HG03135 (cell line): Measurements from ENCODE around the gene TRAF7.
"Not testable (repeated sequence)": the region's sequence is repeated elsewhere in the genome, so short reads cannot be mapped to it uniquely, and the experiment has no call there.

ENCODE experiments used
- ATAC-seq: cut with Tn5 transposase; IDR thresholded peaks from one replicate; pipeline ENCODE4 v1.9.1; 2021; ENCODE audit warnings: mild to moderate bottlenecking, moderate library complexity; ENCODE audit not compliant: unreplicated experiment

The TRAF7 gene

DNA sequence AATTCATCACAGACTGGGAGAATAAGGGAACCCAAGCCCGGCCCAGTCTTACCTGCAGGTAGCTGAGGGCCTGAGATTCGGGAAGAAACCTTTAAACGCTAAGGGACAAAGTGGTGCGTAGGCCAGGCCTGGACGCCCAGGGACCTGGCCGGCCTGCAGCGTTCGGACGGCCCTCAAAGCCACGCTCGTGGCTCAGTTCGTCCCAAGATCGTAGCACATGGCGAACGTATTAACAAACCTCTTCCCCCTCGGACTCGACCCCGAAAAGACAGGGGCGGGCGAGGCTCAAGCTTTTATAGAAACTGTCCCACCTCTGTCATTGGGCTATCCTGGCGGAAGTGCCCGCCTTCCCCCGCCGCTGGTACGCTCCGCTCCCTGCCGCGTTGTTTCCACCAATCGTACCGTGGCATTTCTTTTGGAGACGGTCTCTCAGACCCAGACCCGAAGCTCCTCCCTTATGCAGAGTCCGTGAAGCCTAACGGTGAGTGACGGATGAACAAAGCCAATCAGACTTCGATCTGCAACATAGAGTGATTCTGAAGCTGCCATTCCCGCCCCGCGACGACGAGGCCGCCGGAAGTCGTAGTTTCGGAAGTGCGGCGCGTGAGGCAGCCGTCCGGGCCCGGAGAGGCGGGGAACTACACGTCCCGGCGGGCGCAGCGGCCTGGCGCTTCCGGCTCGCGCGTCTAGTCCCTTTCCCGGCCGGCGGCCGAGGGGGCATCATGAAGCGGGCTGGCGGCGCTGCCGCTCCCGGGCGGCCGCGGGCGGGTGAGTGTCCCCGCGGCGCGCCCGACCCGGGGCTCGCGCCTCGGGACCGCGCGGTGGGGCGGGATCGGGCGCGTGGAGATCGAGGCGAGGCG is at the start of gene TRAF7:
Gene TRAF7 (plus strand): TSS at position 692 of the 860 bp plus-strand sequence. CDS start 8,139 bp downstream, outside the sequence.
- peak; percentile 85 for ATAC-seq

- ATAC-seq = not testable (repeated sequence)
These were observed 49.4 kb upstream of the TRAF7 start for GRCh38 chr16:2106211-2106610.

DNA sequence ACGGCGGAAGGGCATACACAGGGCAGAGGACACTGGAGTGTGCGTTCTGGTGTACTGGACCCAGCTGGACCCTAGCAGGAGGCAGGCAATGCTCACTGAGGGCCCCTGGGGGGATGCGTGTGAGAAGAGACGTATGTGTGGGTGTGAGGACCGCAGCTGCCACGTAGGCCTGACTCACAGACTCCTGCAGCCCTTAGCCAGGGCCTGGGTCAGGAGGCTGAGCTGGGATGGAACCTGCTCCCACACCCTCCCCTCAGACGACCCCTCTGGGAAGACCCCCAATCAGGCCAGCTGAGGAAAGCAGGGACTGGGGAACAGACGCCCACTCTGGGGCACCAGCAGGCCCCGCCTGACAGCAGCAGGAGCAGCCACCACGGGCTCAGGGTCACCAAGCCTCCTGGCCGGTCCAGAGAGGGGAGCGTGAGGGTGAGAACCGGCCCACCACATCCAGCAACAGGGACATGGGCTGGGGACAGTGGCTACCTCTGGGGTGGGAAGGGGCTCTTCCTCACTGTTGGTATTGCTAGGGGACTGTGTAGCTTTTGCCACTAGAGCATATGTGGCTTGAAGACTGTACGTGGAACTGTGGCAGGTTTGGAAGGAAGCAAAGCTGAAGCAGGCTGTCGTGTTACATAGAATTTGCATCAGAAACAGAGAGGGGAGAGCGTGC is 48.3 kb upstream of the TRAF7 start:
- not testable (repeated sequence) for ATAC-seq

GRCh38 chr16:2107791-2108125 is 47.8 kb upstream of the TRAF7 start:
- not testable (repeated sequence) for ATAC-seq

DNA sequence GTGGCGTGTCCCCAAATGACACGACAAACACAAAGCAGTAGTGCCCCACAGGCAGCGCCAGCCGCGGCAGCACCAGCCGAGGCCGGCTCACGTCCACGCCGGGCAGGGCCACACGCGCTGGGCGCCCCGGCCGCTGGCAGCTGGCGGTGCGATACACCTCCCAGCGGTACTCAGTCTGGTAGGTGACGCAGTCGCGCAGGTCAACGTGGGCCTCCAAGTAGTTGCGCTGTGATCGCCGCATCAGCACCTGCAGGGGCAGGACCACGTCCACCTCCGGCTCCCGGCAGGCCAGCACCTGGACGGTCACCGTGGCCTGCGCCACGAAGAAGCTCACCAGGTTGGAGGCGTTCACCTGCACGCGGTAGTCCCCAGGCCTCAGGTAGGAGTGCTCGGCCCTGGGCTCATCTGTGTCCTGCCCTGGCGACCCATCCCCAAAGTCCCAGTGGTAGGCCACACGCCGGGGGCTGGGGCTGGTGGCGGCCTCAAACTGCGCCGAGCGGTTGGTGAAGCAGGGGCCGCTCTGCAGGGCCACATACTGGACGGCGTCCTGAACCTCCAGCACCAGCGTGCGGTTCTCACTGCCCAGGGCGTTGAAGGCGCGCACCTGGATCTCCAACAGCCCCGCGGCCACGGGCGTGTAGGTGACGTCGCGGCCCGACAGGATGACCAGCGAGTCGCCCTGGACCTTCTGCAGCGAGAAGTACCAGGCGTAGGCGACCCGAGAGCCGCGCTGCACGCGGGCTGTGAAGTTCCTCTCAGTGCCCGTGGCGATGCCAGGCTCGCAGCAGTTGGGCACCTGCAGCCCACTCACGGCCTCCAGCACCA is 46.9 kb upstream of the TRAF7 start:
- ATAC-seq = not testable (repeated sequence)

- not testable (repeated sequence) for ATAC-seq
These were observed 46.4 kb upstream of the TRAF7 start for GRCh38 chr16:2109271-2109580.

DNA sequence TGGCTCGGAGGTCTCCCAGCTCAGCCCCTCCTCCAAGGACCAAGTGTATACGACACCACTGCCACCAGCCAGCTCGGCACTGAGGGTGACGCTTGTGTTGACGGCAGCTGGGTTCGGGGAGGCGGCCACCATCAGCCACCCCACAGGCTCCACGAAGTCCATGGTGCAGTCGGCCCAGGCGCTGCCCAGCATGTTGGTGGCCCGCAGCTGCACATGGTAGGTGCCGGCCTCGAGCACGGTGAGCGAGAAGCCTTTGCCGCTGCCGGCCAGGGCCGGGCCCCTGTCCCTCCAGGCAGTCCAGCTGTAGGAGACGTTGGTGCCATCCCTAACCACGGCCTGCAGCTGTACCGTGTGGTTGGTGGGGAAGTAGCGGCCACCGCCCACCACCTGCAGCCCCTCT is 45.7 kb upstream of the TRAF7 start:
- not testable (repeated sequence) for ATAC-seq

DNA sequence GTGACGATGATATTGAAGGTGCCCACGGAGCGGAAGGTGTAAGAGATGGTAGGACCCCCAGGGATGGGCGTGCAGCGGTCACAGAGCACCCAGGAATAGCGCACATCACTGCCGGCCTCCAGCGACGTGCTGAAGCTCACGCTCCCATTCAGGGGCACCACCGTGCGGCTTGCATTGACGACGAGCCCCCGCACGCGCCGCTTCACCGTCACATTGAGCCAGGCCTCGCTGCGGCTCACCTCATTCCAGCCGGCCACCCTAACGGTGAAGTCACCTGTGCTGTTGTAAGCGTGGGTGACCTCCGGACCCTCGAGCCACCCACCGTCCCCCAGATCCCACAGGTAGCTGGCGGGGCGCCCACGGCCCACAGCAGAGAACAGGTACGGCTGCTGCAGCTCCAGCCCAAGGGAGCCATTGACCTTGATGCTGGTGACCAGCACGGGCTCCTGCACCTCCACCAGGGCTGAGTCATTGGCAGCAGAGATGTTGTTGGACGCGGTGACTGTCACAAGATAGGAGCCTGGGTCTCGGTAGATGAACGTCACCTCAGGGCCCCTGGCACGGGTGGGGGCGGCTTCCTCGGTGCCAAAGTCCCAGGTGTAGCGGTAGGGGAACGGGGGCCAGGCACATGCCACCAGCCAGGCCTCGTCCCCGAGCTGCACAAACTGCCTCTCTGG is 45.1 kb upstream of the TRAF7 start:
- not testable (repeated sequence) for ATAC-seq

- not testable (repeated sequence) for ATAC-seq
These were observed 44.6 kb upstream of the TRAF7 start for GRCh38 chr16:2111009-2111353.

GRCh38 chr16:2111412-2112335 is 43.9 kb upstream of the TRAF7 start:
- ATAC-seq = not testable (repeated sequence)

DNA sequence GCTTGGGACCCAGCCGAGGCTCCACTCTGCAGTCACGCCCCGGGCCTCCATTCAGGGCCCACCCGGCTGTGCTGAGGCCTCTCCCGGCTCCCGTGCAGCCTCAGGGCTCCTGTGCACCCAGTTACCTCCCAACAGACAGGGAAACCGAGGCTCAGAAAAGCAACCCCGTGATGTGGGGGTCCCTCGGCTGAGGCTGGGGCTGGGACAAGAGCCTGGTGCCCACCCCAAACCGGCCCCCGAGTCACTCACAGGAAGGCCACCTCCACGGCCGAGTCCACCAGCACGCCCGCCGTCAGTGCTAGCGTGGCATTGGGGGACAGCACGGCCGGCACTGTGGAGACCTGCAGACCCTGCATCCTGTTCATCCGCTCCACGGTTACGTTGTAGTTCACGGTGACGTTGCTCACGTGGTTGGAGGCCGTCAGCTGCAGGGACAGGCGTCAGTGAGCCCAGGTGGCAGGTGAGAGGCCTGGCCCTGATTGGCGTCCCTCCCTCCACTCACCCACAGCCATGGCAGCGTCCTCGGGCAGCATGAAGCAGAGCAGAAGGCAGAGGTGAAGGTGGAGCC is 43.0 kb upstream of the TRAF7 start:
- ATAC-seq = not testable (repeated sequence)

DNA sequence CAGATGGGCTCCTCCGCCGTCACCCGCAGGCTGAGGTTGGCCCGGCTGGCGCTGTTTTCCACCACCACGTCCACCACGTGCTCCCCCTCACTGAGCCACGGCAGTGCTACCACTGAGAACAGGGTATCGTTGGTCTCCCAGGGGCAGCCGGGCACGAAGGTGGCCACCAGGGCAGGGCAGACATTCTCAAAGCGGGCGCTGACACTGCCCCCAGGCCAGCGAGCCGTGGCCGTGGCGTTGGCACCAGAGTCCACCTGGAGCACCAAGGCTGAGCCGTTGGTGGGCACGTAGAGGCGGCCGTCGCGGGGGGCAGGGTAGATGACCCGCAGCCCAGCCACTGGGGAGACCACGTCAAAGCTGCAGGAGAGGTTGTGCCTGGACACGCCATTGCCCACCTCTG is 41.4 kb upstream of the TRAF7 start:
- not testable (repeated sequence) for ATAC-seq

DNA sequence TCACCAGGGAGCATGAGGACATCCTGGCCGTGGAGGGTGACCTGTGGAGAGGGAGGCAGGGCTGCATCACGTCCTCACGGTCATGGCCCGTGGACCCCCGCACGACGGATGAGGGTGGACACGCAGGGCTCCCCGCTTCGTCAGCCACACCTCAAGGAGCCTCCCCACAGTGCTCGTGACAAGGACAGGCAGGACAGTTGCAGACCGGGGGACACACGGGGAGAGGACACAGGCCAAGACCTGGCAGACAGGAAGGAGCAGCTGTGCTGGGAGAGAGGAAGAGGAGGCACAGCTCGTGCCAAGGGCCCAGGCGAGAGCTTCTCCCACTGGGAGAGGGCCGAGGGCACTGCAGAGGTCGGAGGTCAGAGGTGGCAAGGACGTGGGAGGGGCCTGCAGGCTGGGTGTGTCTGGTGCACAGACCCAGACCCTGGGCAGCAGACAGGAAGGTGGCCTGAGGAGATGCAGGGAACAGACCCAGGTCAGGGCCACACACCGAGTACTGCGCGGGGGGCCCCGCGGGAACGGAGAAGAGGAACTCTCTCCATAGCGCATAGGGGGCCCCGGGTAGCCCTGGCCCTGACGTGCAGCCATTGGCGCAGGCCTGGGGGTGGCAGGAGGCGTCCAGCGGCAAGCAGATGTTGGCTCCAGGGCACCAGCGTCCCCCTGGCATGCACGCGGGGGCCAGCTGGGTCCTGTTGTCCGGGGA is 40.5 kb upstream of the TRAF7 start:
- not testable (repeated sequence) for ATAC-seq

GRCh38 chr16:2115591-2115973 is 40.0 kb upstream of the TRAF7 start:
- no peak for ATAC-seq

DNA sequence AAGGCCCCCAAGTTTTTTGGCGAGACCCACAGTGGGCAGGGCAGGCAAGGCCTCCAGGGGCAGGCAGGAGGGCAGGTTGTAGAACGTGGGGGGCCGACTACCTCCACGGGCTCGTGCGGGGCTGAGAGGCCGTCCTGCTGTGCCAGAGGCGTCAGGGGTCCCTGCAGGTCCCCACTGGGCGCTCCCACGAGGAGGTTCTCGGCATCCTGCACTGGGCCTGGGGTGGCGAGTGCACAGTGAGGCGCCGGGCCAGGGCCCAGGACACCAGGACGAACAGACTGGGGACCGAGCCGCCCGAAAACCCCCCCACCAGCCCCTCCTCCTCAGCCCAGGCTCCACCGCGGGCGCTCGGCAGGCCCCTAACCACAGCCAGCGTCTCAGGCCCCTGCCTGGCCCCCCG is 39.2 kb upstream of the TRAF7 start:
- ATAC-seq = not testable (repeated sequence)

DNA sequence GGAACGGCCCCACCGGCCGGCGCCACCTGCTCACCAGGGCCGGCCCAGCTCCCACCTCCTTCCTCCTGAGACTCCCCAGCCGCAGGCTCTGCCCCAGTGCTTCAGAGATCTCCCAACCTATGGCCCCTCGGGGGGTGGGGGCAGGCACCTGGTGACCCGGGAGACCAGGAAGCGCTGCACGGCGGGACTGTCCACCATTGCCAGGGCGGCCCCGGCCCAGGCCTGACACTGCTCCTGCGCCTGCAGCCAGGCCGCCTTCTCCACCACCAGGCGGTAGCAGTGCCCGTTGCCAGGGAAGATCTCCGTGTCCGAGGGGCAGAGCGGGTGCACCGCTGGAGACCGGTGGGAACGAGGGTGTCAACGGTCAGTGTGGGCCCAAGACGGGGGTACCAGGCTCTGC is 38.2 kb upstream of the TRAF7 start:
- not testable (repeated sequence) for ATAC-seq

- not testable (repeated sequence) for ATAC-seq
These were observed 37.4 kb upstream of the TRAF7 start for GRCh38 chr16:2117960-2118722.

GRCh38 chr16:2121325-2121724 is 34.3 kb upstream of the TRAF7 start:
- ATAC-seq = not testable (repeated sequence)
